SK-N-SH (cell line): ENCODE measurements around the gene LARGE1.

Experiments used
- CTCF ChIP-seq: fragments of 200-600 bp; sonication (generic); IDR thresholded peaks from 2 replicates; pipeline ENCODE4 v1.6.1; 2017; ENCODE audit warnings: antibody characterized with exemption, mild to moderate bottlenecking, moderate library complexity
- EZH2phosphoT487 ChIP-seq: fragments of 200-600 bp; sonication (generic); IDR thresholded peaks from 2 replicates; pipeline ENCODE4 v1.6.1; 2017; ENCODE audit warnings: low read depth, mixed run types, mild to moderate bottlenecking, antibody characterized with exemption, moderate library complexity, borderline replicate concordance
- FOXJ3 ChIP-seq: sonication (generic); formaldehyde crosslinking; IDR thresholded peaks from 2 replicates; pipeline ENCODE4 v1.5.1; 2020; ENCODE audit warnings: mild to moderate bottlenecking, missing genetic modification reagents
- RAD21 ChIP-seq: IDR thresholded peaks from 2 replicates; pipeline ENCODE4 v1.6.1; 2012; ENCODE audit warnings: mild to moderate bottlenecking, low read length
- RCOR1 ChIP-seq: fragments of 150-350 bp; IDR thresholded peaks from 2 replicates; pipeline ENCODE4 v1.6.1; 2017; ENCODE audit warnings: antibody characterized with exemption, low read length
- TAF1 ChIP-seq: IDR thresholded peaks from 2 replicates; pipeline ENCODE4 v1.6.1; 2012; ENCODE audit warnings: low read depth, mild to moderate bottlenecking, low read length, moderate library complexity, borderline replicate concordance
- USF1 ChIP-seq: IDR thresholded peaks from 2 replicates; pipeline ENCODE4 v1.4.0; 2012; ENCODE audit warnings: low read depth, borderline replicate concordance
- USF2 ChIP-seq: fragments of 150-350 bp; IDR thresholded peaks from 2 replicates; pipeline ENCODE4 v1.6.1; 2017; ENCODE audit warnings: antibody characterized with exemption, low read length, low read depth, borderline replicate concordance

GRCh38 chr22:33891992-33892391 is 28.3 kb downstream of the LARGE1 start:
- TF ChIP-seq CTCF (no peak), EZH2phosphoT487 (no peak), USF1 (no peak), USF2 (no peak), RCOR1 (no peak), FOXJ3 (CRISPR knock-in tag) (no peak), RAD21 (no peak), TAF1 (no peak)
